Fibroblast of skin of left biceps (primary cell): ENCODE data around the gene ATF6B.
A peak's percentile ranks its signal among the peaks of the same experiment; 100 is the strongest.
"Not testable (repeated sequence)": the region's sequence is repeated elsewhere in the genome, so short reads cannot be mapped to it uniquely, and the experiment has no call there.

Source experiments
- DNase-seq, 2 experiments: peaks; one replicate each; pipeline ENCODE4 v3.0.0-alpha.2; 2013; ENCODE audit warnings: low read depth in 2 of 2

Gene ATF6B

GRCh38 chr6:32154514-32155161 lies 26.6 kb upstream of the ATF6B start:
- no peak for DNase-seq

- DNase-seq = peak; percentile 84 to 86
Observed at GRCh38 chr6:32153564-32154513, 25.8 kb upstream of the ATF6B start, which contains the start of gene PPT2. PPT2 (plus strand) TSS chr6:32154141; CDS start chr6:32154595, 454 bp downstream.

- no peak for DNase-seq
Observed at GRCh38 chr6:32152769-32153563, 24.9 kb upstream of the ATF6B start.

- DNase-seq = no peak
Observed at GRCh38 chr6:32151863-32152768, 24.1 kb upstream of the ATF6B start, which contains the start of gene PRRT1. PRRT1 (minus strand) TSS chr6:32151939; CDS start chr6:32151827, 112 bp downstream.

- DNase-seq = no peak
Observed at GRCh38 chr6:32151181-32151862, 23.3 kb upstream of the ATF6B start.

- DNase-seq = no peak
Observed at GRCh38 chr6:32149932-32150870, 22.2 kb upstream of the ATF6B start.

- DNase-seq = no peak
Observed at GRCh38 chr6:32149092-32149755, 21.2 kb upstream of the ATF6B start.

- DNase-seq = no peak
Observed at GRCh38 chr6:32148289-32149091, 20.4 kb upstream of the ATF6B start.

GRCh38 chr6:32147401-32148132 lies 19.5 kb upstream of the ATF6B start:
- no peak for DNase-seq

- DNase-seq = no peak
Observed at GRCh38 chr6:32146687-32147086, 18.6 kb upstream of the ATF6B start.

GRCh38 chr6:32146287-32146686 lies 18.2 kb upstream of the ATF6B start:
- DNase-seq = no peak

- DNase-seq = not testable (repeated sequence)
Observed at GRCh38 chr6:32144238-32144637, 16.2 kb upstream of the ATF6B start.

- no peak for DNase-seq
Observed at GRCh38 chr6:32140420-32141046, 12.5 kb upstream of the ATF6B start.

- DNase-seq = no peak
Observed at GRCh38 chr6:32139590-32139989, 11.5 kb upstream of the ATF6B start.

GRCh38 chr6:32137454-32137853 lies 9.4 kb upstream of the ATF6B start:
- no peak for DNase-seq

- DNase-seq = peak in 1 of 2 experiments; percentile 17
Observed at GRCh38 chr6:32133786-32134185, 5.7 kb upstream of the ATF6B start.

GRCh38 chr6:32132110-32132509 lies 4.1 kb upstream of the ATF6B start:
- no peak for DNase-seq
